Prostate gland (tissue), 2 donors: ENCODE data around the gene ARHGAP40. TPM values are rescaled to one million over a fixed set of nuclear protein-coding genes. Genes with fewer than 3 reads are reported as not detected.

Experiments used
- DNase-seq: peaks from one replicate; pipeline ENCODE4 v3.0.0-alpha.2; 2019; ENCODE audit warnings: low spot score
- H3K27ac ChIP-seq, 2 donors: fragments of 200-600 bp; sonication (generic); 2 replicates each; pipeline ENCODE4 v1.5.1; 2017 to 2019
- H3K27me3 ChIP-seq: fragments of 200-600 bp; sonication (generic); replicated peaks from 2 replicates; pipeline ENCODE4 v1.5.1; 2019; ENCODE audit not compliant: insufficient read depth
- H3K36me3 ChIP-seq, 2 donors: fragments of 200-600 bp; sonication (generic); 1 replicate in 1 of 2; 2 replicates in 1 of 2; pipeline versions ENCODE4 v1.5.1 to v1.8.1; 2017 to 2019
- H3K4me1 ChIP-seq: fragments of 200-600 bp; sonication (generic); replicated peaks from 2 replicates; pipeline ENCODE4 v1.5.1; 2019
- H3K4me3 ChIP-seq, 2 donors: fragments of 200-600 bp; sonication (generic); 2 replicates each; pipeline ENCODE4 v1.5.1; 2017 to 2019
- H3K9me3 ChIP-seq: fragments of 200-600 bp; sonication (generic); 2 replicates; pipeline ENCODE4 v1.5.1; 2017
- CTCF ChIP-seq, 4 experiments: fragments of 200-600 bp in 2 of 4; fragments of 450-650 bp in 2 of 4; sonication (generic) in 2 of 4; IDR thresholded peaks; 1 replicate in 3 of 4; 2 replicates in 1 of 4; pipeline ENCODE4 v1.5.1; 2016 to 2019; ENCODE audit warnings: antibody characterized with exemption in 4 of 4, mild to moderate bottlenecking in 2 of 4, moderate library complexity in 2 of 4
- POLR2A ChIP-seq: fragments of 450-650 bp; IDR thresholded peaks from one replicate; pipeline ENCODE4 v1.6.1; 2016; ENCODE audit warnings: antibody characterized with exemption, mild to moderate bottlenecking
- POLR2AphosphoS5 ChIP-seq: sonication (generic); formaldehyde crosslinking; IDR thresholded peaks from one replicate; pipeline ENCODE4 v1.6.1; 2017; ENCODE audit warnings: antibody characterized with exemption
- WGBS: methylation state at CpG from one replicate; pipeline ENCODE4 v1.1.5; 2018; 5-methylcytosine and 5-hydroxymethylcytosine counted together
- intact Hi-C: fragments of 100-400 bp; cut with DNase I; formaldehyde crosslinking; loops from one replicate; pipeline ENCODE4 v1.14.2; 2022
- total RNA-seq, 2 donors: library from RNA; depleted of rRNA; stranded (reverse); fragments of >200 nt; gene quantifications; one replicate each; pipeline ENCODE4 v1.1.0, GENCODE V29; 2016

The ARHGAP40 gene
- total RNA-seq, 2 donors from 2014 or later: 0.85 to 4.5 TPM

DNA sequence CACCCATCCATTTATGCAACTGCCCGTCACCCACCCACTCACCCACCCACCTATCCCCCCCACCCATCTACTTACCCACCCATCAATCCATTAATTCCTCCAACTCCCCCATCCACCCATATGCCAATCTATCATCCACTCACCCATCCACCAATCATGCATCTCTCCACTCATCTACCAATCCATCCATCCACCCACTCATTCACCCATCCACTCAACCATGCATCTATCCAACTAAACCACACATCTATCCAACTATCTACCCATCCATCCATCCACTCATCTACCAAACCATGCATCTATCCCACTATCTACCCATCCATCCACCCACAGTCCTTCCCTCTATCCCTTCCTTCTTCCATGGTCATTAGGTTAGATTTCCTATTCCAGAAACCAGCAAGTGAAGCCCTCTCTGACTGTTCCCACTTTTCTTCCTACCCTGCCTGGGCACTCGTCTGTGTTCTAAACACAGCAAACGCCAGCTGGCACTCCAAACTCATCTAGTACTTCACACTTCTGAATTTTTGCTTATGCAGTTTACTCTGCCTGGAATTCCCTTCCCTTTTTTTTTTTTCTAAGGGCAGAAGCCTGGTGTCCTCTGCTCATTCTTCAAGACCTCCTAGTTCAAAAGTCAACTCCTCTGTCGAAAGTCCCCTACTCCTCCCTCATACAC is 43.1 kb downstream of the ARHGAP40 start:
- H3K27me3 ChIP-seq: no peaks in the 10 kb centered on the region
- TF ChIP-seq POLR2AphosphoS5 (no peak), CTCF (IDR thresholded peaks at IDR 0.05) (no peak), POLR2A (no peak)
- WGBS: 55% methylated on average over 4 of the region's 4 CpGs
- no peaks in the 10 kb centered on the region for H3K36me3 ChIP-seq
- no peak overlapping the region for H3K27ac ChIP-seq
- no peak for DNase-seq
- intact Hi-C loops: loop anchor here (10.0 kb wide), 2 partner anchors 250 to 400 kb away; no protein-coding TSS in a partner anchor
- H3K4me1 ChIP-seq: no peaks in the 10 kb centered on the region
- no peak overlapping the region for H3K4me3 ChIP-seq
- no peaks in the 10 kb centered on the region for H3K9me3 ChIP-seq

GRCh38 chr20:38645351-38645750 is 43.7 kb downstream of the ARHGAP40 start:
- H3K27me3 ChIP-seq: no peaks in the 10 kb centered on the region
- WGBS: 60% methylated on average over 5 of the region's 5 CpGs

GRCh38 chr20:38645980-38646858 is 44.6 kb downstream of the ARHGAP40 start:
- peak; percentile 67 for DNase-seq
- Histone ChIP-seq H3K4me1 (no peaks in the 10 kb centered on the region), H3K9me3 (no peaks in the 10 kb centered on the region), H3K27me3 (no peaks in the 10 kb centered on the region), H3K36me3 (no peaks in the 10 kb centered on the region), H3K4me3 (peak overlapping the region; percentile 5 to 15), H3K27ac (no peak overlapping the region)
- no peak for TF ChIP-seq POLR2A
- TF ChIP-seq POLR2AphosphoS5: peak; percentile 62
- TF ChIP-seq CTCF (IDR thresholded peaks at IDR 0.05): peak; percentile 63 to 93 (median 92)
- intact Hi-C loops: loop anchor here (1.0 to 10.0 kb wide), 3 partner anchors 85 to 399 kb away; no protein-coding TSS in a partner anchor
- 3% methylated on average over 43 of the region's 50 CpGs for WGBS

More at GRCh38 chr20:38645351-38645750, 43.7 kb downstream of the ARHGAP40 start:
- Histone ChIP-seq H3K4me3 (no peak overlapping the region), H3K27ac (no peak overlapping the region), H3K4me1 (no peaks in the 10 kb centered on the region), H3K36me3 (no peaks in the 10 kb centered on the region), H3K9me3 (no peaks in the 10 kb centered on the region)
- no peak for TF ChIP-seq CTCF (IDR thresholded peaks at IDR 0.05)
- no peak for TF ChIP-seq POLR2AphosphoS5
- TF ChIP-seq POLR2A: no peak
- intact Hi-C loops: loop anchor here (10.0 kb wide), 2 partner anchors 249 to 399 kb away; no protein-coding TSS in a partner anchor
- DNase-seq: no peak

GRCh38 chr20:38649275-38649891 is 47.8 kb downstream of the ARHGAP40 start:
- Histone ChIP-seq H3K4me1 (no peaks in the 10 kb centered on the region), H3K27ac (no peak overlapping the region), H3K9me3 (no peaks in the 10 kb centered on the region), H3K36me3 (no peaks in the 10 kb centered on the region), H3K27me3 (no peaks in the 10 kb centered on the region), H3K4me3 (no peak overlapping the region)
- TF ChIP-seq POLR2A: no peak
- TF ChIP-seq POLR2AphosphoS5: no peak
- TF ChIP-seq CTCF (IDR thresholded peaks at IDR 0.05): no peak
- intact Hi-C loops: loop anchor here (2.0 to 10.0 kb wide), 3 partner anchors 101 to 395 kb away; no protein-coding TSS in a partner anchor
- no peak for DNase-seq
- whole genome bisulfite sequencing: 24% methylated on average over 10 of the region's 10 CpGs
